A549 (cell line): ENCODE measurements around the gene CASTOR1.

Experiments
- CBX2 ChIP-seq: fragments of 200-600 bp; sonication (generic); IDR thresholded peaks from 2 replicates; pipeline ENCODE4 v1.6.1; 2016; ENCODE audit warnings: low read depth, mild to moderate bottlenecking, borderline replicate concordance
- CBX8 ChIP-seq: fragments of 200-600 bp; sonication (generic); IDR thresholded peaks from 2 replicates; pipeline ENCODE4 v1.6.1; 2016
- EP300 ChIP-seq, 2 experiments: fragments of >200 bp; sonication (Bioruptor Twin); formaldehyde crosslinking; IDR thresholded peaks; 2 replicates in 1 of 2; 3 replicates in 1 of 2; pipeline ENCODE4 v1.6.1; 2016 to 2017
- POLR2AphosphoS2 ChIP-seq: conservative IDR thresholded peaks from 2 replicates; pipeline ENCODE4 v1.6.1; 2012; ENCODE audit warnings: low read length, improper control_type of control experiment, inconsistent platforms
- TF ChIP-seq, protein P1 (sequence below): fragments of >200 bp; sonication (Bioruptor Twin); formaldehyde crosslinking; IDR thresholded peaks from 3 replicates; pipeline ENCODE4 v1.5.1; 2016
- TF ChIP-seq, protein P2 (sequence below): fragments of 450-650 bp; IDR thresholded peaks from 2 replicates; pipeline ENCODE4 v1.6.1; 2014; ENCODE audit warnings: antibody characterized with exemption

DNA sequence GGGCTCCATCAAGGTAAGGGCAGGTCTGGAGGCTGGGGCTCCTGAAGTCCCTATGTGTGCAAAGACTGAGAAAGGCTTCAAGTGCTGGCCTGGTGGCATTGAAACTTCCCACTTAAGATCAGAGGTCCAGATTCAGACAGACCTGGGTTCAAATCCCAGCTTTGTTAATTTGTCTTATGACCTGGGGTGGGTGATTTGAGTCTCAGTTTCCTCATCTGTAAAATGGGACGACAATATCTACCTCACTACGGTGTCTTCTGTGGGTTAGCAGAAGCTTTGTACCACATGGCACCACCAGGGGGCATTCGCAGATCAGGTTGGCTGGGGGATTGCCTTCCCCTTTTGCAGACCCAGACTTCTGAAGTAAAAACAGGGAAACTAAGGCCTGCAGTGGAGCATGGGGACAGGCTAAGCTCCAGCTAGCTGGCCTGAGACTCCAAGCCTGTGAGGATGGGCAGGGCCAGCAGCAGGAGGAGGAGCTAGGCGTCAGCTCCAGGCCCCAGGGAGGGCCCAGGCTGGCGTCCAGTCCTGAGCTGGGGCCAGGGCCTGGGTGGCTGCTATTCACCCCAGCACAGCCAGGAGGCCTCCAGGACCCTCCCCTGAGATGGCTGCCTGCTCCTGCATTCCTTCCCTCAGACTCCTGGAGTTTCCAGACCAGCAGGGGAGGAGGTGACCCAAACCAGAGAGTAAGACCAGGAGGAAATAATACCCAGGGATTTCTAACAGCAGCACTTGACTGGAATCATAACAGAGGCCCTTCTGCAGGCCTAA is 1.5 kb downstream of the CASTOR1 start:
- TF ChIP-seq POLR2AphosphoS2: no peak
- TF ChIP-seq, protein P1, sequence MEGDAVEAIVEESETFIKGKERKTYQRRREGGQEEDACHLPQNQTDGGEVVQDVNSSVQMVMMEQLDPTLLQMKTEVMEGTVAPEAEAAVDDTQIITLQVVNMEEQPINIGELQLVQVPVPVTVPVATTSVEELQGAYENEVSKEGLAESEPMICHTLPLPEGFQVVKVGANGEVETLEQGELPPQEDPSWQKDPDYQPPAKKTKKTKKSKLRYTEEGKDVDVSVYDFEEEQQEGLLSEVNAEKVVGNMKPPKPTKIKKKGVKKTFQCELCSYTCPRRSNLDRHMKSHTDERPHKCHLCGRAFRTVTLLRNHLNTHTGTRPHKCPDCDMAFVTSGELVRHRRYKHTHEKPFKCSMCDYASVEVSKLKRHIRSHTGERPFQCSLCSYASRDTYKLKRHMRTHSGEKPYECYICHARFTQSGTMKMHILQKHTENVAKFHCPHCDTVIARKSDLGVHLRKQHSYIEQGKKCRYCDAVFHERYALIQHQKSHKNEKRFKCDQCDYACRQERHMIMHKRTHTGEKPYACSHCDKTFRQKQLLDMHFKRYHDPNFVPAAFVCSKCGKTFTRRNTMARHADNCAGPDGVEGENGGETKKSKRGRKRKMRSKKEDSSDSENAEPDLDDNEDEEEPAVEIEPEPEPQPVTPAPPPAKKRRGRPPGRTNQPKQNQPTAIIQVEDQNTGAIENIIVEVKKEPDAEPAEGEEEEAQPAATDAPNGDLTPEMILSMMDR: peak; percentile 51
- TF ChIP-seq CBX8: no peak
- no peak for TF ChIP-seq CBX2
- TF ChIP-seq EP300 (IDR thresholded peaks at IDR 0.05): no peak
- TF ChIP-seq, protein P2, sequence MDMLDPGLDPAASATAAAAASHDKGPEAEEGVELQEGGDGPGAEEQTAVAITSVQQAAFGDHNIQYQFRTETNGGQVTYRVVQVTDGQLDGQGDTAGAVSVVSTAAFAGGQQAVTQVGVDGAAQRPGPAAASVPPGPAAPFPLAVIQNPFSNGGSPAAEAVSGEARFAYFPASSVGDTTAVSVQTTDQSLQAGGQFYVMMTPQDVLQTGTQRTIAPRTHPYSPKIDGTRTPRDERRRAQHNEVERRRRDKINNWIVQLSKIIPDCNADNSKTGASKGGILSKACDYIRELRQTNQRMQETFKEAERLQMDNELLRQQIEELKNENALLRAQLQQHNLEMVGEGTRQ: no peak
